ENCODE measurements around the gene TESK1. TPM values are rescaled to one million over a fixed set of nuclear protein-coding genes. Genes with fewer than 3 reads are reported as not detected.

TESK1 gene
- total RNA-seq, 1 experiment from 2014 or later, result 32.1 TPM

DNA sequence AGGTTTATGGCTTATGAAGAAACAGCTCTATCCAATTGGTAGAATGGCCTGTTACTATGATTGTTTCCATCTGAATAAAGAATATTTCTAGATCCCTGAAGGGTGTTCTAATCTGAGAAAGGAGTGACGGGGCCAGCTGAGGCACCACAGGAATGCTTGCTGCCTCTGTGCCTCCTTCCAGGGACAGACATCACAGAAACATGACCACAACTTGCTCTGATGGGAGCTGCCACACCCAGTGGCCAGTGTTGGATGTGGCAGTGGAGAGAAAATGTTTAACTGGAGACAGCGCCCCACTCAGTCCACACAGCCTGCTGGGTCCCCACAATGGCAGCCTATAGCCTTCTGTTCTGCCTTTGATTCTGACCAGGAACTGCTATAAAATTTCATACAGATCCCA, 38.6 kb upstream of the TESK1 start:
- POLR2A ChIA-PET, result interaction anchor here (0.7 kb wide), 1 partner anchor 56 kb away, joined by 3 read pairs; no protein-coding TSS in a partner anchor
- Mint-ChIP-seq H3K4me1 (ENCODE audit: insufficient read depth, unreplicated experiment) (no peaks in the 10 kb centered on the region), H3K27ac (ENCODE audit: low read depth, unreplicated experiment) (no peak overlapping the region), H3K9me3 (ENCODE audit: unreplicated experiment) (no peaks in the 10 kb centered on the region), H3K4me3 (ENCODE audit: unreplicated experiment) (no peak overlapping the region), H3K36me3 (ENCODE audit: insufficient read depth, unreplicated experiment) (peaks cover 4% of the 10 kb centered on the region), H3K27me3 (ENCODE audit: insufficient read depth, unreplicated experiment) (no peaks in the 10 kb centered on the region)
- no TSS peak for BruUV-seq (replicated peaks)
- TF ChIP-seq CTCF (IDR thresholded peaks at IDR 0.05; ENCODE audit: unreplicated experiment), result no peak
- intact Hi-C loops (cut with micrococcal nuclease), result no loop called here
- CTCF ChIA-PET, result interaction anchor here (0.6 to 1.5 kb wide), 4 partner anchors 15 to 494 kb away, joined by 3 to 6 read pairs (median 3); partner anchors contain the start of gene VCP
- DNase-seq (ENCODE audit: unreplicated experiment), result no peak

- Mint-ChIP-seq H3K27ac (ENCODE audit: low read depth, unreplicated experiment) (no peak overlapping the region), H3K4me3 (ENCODE audit: unreplicated experiment) (no peak overlapping the region), H3K9me3 (ENCODE audit: unreplicated experiment) (no peaks in the 10 kb centered on the region), H3K36me3 (ENCODE audit: insufficient read depth, unreplicated experiment) (no peaks in the 10 kb centered on the region), H3K27me3 (ENCODE audit: insufficient read depth, unreplicated experiment) (no peaks in the 10 kb centered on the region), H3K4me1 (ENCODE audit: insufficient read depth, unreplicated experiment) (no peaks in the 10 kb centered on the region)
- no TSS peak for BruUV-seq (replicated peaks)
- no peak for TF ChIP-seq CTCF (IDR thresholded peaks at IDR 0.05; ENCODE audit: unreplicated experiment)
- DNase-seq (ENCODE audit: unreplicated experiment), result no peak
- intact Hi-C loops (cut with micrococcal nuclease), result no loop called here
- ChIA-PET POLR2A (interaction anchor here (0.7 to 1.2 kb wide), 2 partner anchors 14 to 357 kb away, joined by 3 to 4 read pairs; no protein-coding TSS in a partner anchor), CTCF (no interaction called here)
These were observed 36.9 kb upstream of the TESK1 start for GRCh38 chr9:35568196-35568595.

DNA sequence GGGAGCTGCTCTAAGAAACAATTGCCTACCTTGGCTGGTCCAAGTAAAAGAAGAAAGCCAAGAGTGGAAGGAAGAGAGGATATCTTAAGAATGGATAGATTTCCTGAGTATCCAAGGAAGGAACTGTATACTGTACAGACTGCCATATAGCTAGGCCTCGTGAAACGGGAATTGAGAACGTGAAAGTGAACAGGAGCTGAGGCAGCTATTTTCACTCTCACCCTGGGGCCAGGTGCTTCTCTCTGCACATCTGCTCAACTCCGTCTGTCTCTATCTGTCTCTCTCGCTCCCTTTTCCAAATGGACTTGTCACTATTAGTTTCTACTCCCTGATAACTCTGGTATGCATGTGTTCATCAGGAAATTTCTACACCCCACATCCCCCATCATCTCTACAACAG, 35.9 kb upstream of the TESK1 start:
- no TSS peak for BruUV-seq (replicated peaks)
- Mint-ChIP-seq H3K27ac (ENCODE audit: low read depth, unreplicated experiment) (no peak overlapping the region), H3K4me1 (ENCODE audit: insufficient read depth, unreplicated experiment) (no peaks in the 10 kb centered on the region), H3K27me3 (ENCODE audit: insufficient read depth, unreplicated experiment) (no peaks in the 10 kb centered on the region), H3K36me3 (ENCODE audit: insufficient read depth, unreplicated experiment) (no peaks in the 10 kb centered on the region), H3K4me3 (ENCODE audit: unreplicated experiment) (no peak overlapping the region), H3K9me3 (ENCODE audit: unreplicated experiment) (no peaks in the 10 kb centered on the region)
- no peak for DNase-seq (ENCODE audit: unreplicated experiment)
- CTCF ChIA-PET, result interaction anchor here (0.9 to 1.1 kb wide), 2 partner anchors 10 to 82 kb away, joined by 3 read pairs; no protein-coding TSS in a partner anchor
- POLR2A ChIA-PET, result interaction anchor here (1.2 kb wide), 1 partner anchor 15 kb away, joined by 3 read pairs; no protein-coding TSS in a partner anchor
- no peak for TF ChIP-seq CTCF (IDR thresholded peaks at IDR 0.05; ENCODE audit: unreplicated experiment)
- intact Hi-C loops (cut with micrococcal nuclease), result no loop called here

DNA sequence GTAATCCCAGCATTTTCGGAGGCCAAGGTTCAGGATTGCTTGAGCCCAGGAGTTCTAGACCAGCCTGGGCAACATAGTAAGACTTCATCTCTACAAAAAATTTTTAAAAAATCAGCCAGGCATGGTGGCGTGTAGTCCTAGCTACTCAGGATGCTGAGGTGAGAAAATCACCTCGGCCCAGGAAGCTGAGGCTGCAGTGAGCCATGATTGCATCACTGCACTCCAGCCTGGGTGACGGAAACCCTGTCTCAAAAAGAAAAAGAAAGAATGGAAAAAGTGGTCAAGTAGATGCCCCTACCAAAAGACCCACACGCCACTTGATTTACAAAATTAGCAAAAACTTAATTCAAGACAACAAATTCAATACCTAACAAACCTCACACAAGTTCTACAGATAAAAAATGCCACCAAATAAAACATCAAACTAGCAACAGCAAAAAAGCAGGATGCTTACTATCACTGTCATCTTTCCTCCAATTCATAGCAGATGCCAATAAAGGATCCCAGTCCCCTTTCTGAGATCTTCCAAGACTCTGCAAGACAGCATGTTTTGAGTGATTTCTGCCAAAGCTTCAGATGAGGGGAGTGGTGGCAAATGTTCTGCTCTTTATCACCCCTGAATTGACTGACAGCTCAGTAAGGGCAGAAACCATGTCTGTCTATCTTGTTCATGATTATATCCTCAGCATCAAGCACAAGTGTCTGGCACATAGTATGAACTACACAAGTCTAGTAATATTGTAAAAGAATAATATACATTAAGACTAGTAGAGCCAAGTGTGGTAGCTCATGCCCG, 34.2 kb upstream of the TESK1 start:
- no peaks in the 10 kb centered on the region for H3K36me3 Mint-ChIP-seq (ENCODE audit: insufficient read depth, unreplicated experiment)
- no peak overlapping the region for H3K4me3 Mint-ChIP-seq (ENCODE audit: unreplicated experiment)
- H3K9me3 Mint-ChIP-seq (ENCODE audit: unreplicated experiment), result no peaks in the 10 kb centered on the region
- CTCF ChIA-PET, result interaction anchor here (0.6 to 1.4 kb wide), 4 partner anchors 15 to 311 kb away, joined by 3 to 6 read pairs (median 4); no protein-coding TSS in a partner anchor
- no peak for DNase-seq (ENCODE audit: unreplicated experiment)
- TF ChIP-seq CTCF (IDR thresholded peaks at IDR 0.05; ENCODE audit: unreplicated experiment), result no peak
- H3K27me3 Mint-ChIP-seq (ENCODE audit: insufficient read depth, unreplicated experiment), result no peaks in the 10 kb centered on the region
- BruUV-seq (replicated peaks), result no TSS peak
- no peak overlapping the region for H3K27ac Mint-ChIP-seq (ENCODE audit: low read depth, unreplicated experiment)
- no peaks in the 10 kb centered on the region for H3K4me1 Mint-ChIP-seq (ENCODE audit: insufficient read depth, unreplicated experiment)
- POLR2A ChIA-PET, result no interaction called here
- intact Hi-C loops (cut with micrococcal nuclease), result no loop called here

Measured in MCF 10A (cell line).